ENCODE data around the gene KDSR.

GRCh38 chr18:63374540-63374939, 7.5 kb upstream of the KDSR start:
- no peak for TF ChIP-seq ZNF384 (IDR thresholded peaks at IDR 0.05)
- TF ChIP-seq ARNT (IDR thresholded peaks at IDR 0.05) = no peak
- no peak for TF ChIP-seq FOXM1 (IDR thresholded peaks at IDR 0.05; ENCODE audit: borderline replicate concordance)
- no peak for TF ChIP-seq L3MBTL2 (conservative IDR thresholded peaks at IDR 0.05)
- TF ChIP-seq BHLHE40 (IDR thresholded peaks at IDR 0.05; ENCODE audit: borderline replicate concordance) = no peak
- TF ChIP-seq TARDBP (IDR thresholded peaks at IDR 0.05) = no peak
- TF ChIP-seq NFRKB (IDR thresholded peaks at IDR 0.05) = no peak
- TF ChIP-seq SP1 (IDR thresholded peaks at IDR 0.05) = no peak
- no peak for TF ChIP-seq SUZ12 (IDR thresholded peaks at IDR 0.05)

Data from HEK293T (cell line).